GM08714 (cell line): ENCODE measurements around the gene NUP133.
"Not testable (repeated sequence)": the region's sequence is repeated elsewhere in the genome, so short reads cannot be mapped to it uniquely, and the experiment has no call there.

Source experiments
- H3K4me3 ChIP-seq: fragments of 200-500 bp; sonication (Bioruptor generic); 2 replicates; pipeline ENCODE4 v1.5.1; 2014; ENCODE audit warnings: mild to moderate bottlenecking, low read length, inconsistent platforms
- ZNF274 ChIP-seq: IDR thresholded peaks from 2 replicates; pipeline ENCODE4 v1.6.1; 2012; ENCODE audit warnings: mild to moderate bottlenecking, low read depth, low read length

The NUP133 gene

DNA sequence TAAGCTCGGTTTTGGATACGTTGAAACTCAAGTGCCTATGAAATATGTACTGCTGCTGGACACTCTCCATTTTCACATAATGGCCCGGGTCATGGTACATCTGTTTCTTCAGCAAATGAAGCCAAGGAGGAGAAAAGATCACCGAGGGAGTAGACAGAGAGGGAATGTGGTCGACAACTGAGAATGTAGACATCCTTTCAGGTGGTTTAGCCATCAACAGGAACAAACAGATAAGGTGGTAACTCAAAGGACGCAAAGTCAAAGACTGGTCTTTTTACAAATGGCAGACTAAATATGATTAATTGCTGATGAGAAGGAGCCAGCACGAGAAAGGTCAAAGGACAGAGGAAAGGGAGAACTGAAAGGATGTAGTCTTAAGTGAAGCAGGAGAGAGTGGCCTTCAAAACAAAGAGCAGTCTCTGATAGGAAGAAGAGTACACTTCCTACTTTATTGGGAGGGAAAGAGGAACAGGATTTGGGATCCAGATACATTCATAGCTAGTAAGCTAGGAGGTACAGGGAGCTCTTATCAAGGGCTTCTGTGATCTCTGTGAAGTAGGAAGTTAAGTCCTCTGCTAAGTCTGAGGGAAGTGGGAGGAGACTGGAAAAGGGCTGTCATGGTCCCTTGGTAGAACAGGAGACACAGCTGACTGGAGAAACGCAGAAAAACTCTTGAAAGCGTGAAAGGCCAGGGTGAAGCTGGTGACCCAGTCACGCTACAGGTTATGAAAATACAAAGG is 28.3 kb downstream of the NUP133 start:
- H3K4me3 ChIP-seq = peak overlapping the region; percentile 53; the same call in 1 of the 2 replicates
- no peak for TF ChIP-seq ZNF274

DNA sequence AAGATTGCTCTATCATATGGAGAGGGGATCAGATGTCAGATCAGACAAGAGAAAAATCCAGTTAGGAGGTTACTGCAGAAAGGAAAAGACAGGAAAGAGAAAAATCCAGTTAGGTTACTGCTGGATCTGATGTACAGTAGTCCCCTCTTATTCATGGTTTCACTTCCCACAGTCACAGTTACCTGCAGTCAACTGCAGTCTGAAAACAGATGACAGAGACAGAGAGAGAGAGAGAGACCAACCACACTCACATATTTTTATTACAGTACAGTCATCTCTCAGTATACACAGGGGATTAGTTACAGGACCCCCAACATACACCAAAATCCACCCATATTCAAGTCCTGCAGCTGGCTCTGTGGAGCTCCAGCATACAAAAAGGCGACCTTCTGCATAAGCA is 29.3 kb downstream of the NUP133 start:
- TF ChIP-seq ZNF274 = no peak
- H3K4me3 ChIP-seq = no peak overlapping the region; the same call in 1 of the 2 replicates

DNA sequence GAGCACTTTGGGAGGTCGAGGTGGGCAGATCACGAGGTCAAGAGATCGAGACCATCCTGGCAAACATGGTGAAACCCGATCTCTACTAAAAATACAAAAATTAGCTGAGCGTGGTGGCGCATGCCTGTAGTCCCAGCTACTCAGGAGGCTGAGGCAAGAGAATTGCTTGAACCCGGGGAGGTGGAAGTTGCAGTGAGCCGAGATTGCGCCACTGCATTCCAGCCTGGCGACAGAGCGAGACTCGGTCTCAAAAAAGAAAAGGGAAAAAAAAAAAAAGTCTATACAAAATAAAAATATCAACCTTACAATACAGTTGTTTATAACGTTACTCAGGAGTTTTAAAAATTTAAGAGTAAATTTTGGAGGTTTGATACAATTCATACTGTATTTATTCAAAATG is 32.3 kb downstream of the NUP133 start:
- H3K4me3 ChIP-seq = not testable (repeated sequence)

DNA sequence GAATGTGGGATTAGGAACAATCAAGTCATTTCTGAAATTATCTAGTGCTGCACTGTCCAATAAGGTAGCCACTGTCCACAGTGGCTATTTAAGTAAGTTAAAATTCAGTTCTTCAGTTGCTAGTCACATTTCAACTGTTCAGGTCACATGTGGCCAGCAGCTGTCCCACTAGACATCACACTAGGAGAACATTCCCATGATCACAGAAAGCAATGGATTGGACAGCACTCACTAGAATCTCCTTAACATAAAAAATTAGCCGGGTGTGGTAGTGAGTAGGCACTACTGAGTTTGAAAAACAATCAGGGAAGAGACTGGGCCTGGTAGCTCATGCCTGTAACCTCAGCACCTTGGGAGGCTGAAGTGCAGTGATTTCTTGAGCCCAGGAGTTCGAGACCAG is 33.6 kb downstream of the NUP133 start:
- no peak overlapping the region for H3K4me3 ChIP-seq
- no peak for TF ChIP-seq ZNF274

DNA sequence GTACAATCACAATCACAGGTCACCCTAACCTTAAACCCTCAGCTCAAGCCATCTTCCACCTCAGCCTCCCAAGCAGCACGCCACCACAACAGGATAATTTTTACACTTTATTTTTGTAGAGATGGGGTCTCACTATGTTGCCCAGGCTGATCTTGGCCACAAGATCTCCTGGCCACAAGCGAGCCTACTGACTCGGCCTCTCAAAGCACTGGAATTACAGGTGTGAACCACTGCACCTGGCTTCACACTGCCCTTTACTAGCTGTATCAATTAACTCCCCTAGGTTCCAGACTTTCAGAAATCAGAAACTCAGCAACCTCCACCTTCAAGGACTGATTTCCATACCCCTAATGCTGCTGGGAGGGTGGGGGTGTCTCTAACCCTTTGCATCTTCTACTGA is 37.0 kb downstream of the NUP133 start:
- H3K4me3 ChIP-seq = no peak overlapping the region
- TF ChIP-seq ZNF274 = no peak

DNA sequence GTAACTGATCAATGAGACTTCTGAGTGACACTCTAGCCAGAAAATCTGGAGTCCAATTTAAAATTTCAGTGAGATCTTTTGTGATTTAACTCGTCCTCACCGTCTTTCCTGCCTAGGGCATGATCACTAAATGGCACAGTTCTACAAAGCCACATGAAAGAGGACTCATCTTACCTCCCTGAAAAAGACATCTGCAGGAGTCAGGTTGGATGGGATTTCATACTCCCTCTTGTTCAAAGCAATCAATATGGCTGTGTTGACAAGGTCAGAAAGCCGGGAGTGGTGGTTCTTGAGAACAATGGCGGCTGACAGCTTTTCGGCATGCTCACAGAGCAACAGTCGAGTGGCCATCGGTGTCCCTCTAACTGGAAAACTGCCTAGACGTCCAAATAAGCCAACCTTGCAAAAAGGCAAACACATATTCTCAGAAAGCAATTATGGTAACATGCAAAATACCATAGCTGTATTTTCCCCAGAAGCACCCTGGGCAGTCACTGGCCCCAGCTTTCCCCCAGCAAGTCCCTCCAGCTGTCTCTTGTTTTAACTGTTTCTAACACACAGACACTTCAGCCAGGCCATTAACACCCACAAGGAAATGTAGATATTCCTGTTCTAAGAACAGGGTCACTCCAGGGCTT is 37.6 kb downstream of the NUP133 start:
- no peak overlapping the region for H3K4me3 ChIP-seq
- TF ChIP-seq ZNF274 = no peak

DNA sequence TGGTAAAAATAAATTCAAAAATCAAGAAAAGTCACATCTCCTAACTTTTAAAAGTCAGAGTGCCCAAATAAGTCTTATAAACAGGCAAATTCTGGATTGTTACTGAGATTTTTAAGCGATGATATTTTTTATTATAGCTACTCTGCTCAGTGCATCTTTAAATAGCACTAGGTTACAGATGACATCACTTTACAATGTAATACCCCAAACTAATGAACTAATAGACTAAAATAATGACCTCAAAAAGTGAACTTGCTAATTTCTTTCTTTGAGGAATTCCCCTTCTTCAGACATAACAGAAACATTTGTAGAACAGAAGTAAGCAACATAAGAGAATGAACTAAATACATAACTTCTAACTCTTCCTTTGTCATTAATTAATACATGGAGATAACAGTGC is 41.3 kb downstream of the NUP133 start:
- TF ChIP-seq ZNF274 = no peak

DNA sequence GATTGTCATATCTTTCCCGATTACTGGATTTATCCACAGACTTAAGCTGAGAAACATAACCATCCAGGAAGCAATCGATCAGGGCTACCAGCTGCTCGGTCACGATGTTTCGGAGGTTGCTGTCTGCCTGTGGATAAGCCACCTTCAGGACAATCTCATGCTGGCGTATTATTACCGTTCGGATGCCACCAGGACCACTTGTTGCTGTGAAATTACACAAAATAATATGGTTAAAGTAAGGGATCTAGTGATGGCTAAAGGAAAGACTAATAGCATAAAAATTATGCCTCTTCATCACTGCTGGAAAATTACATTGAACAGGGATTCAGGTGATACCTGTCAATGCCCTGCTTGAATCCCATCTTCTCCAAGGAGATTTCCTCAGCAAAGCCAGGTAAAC is 43.5 kb downstream of the NUP133 start:
- H3K4me3 ChIP-seq = no peak overlapping the region
- TF ChIP-seq ZNF274 = no peak

More for the DNA sequence above, 41.3 kb downstream of the NUP133 start:
- H3K4me3 ChIP-seq = no peak overlapping the region

DNA sequence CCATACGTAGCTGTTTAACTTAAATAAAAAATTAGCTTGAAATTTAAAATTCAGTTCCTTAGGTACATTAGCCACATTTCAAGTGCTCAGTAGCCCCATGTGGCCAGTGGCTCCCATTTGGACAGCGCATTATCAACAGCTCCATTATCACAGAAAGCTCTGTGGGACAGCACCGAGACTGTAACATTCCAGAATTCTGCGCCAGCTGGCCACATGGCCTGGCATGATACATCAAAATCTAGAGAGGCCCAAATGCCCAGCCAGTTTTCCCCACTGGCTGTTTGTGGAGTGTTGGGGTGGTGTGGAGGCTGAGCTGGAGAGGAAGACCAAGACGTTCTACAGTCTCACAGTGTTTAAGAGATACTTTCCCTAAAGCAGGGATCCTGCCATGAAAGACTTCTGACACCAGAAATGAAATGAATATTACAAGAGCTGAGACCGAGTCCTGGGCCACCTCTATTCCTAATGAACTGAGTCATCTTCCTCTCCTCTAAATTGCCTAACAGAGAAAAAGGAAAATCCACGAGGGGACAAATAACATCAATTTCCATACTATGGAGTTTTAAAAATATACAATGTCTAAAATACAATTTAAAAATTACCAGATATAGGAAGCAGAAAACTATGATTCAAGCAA is 47.0 kb downstream of the NUP133 start:
- H3K4me3 ChIP-seq = no peak overlapping the region
- TF ChIP-seq ZNF274 = no peak

DNA sequence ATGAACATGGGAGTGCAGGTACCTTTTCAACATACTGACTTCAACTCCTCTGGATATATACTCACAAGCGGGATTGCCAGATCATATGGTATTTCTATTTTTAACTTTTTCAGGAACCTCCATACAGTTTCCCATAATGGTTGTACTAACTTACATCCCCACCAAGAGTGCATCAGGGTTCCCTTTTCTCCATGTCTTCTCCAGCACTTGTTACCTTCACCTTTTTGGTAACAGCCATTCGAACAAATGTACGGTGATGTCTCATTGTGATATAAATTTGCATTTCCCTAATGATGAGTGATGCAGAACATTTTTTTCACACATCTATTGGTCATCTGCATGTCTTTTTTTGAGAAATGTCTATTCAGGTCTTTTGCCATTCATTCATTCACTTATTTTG is 48.3 kb downstream of the NUP133 start:
- H3K4me3 ChIP-seq = no peak overlapping the region
- no peak for TF ChIP-seq ZNF274

DNA sequence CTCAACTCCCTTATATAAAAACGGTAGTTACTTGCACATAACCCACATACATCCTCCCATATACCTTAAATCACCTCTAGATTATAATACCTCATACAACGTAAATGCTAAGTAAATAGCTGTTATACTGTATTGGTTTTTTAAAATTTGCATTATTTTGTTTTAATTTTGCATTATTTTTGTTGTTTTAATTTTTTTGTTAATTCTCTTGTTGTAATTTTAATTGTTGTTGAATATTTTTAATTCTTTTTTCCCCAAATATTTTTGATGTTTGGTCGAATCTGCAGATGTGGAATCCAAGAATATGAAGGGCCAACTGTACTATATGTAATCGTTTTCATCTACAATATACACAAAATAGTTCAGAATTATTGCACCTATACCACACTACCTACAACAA is 50.7 kb downstream of the NUP133 start:
- no peak overlapping the region for H3K4me3 ChIP-seq
- TF ChIP-seq ZNF274 = no peak

DNA sequence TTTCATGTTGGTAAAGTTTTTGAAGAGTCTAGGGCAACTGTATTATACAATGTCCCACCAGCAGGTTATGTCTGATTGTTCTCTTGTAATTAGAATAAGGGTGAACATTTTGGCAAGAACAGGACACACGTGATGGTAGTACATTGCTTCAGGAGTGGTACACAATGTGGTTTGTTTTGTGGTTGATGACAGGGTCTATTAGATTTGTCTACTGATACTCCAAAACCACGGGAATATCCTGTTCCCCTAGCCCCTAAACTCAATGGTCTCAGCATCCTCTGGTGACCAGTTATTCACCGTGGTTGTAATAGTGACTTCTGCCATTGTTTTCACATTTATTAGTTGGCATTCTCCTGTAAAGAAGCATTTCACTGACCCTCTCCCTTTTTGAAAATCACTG is 52.1 kb downstream of the NUP133 start:
- H3K4me3 ChIP-seq = no peak overlapping the region
- no peak for TF ChIP-seq ZNF274

DNA sequence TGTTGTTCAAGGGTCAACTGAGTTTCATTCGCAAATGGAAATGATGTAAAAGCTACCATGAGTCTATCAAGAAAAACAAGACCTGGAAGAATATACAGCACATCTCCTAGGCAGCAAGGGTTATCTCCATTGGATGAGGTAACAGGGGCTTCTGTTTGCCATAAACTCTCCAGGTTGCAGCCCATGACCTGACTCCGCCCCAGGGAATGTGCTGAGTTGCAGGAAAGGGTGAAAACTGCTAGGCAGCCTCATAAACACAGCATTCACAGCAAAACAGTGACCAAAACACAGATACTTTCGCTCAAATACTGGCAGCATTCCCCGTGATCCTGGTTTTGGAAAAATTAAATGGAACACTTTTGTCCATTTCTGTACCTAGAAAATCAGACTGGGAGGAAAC is 54.1 kb downstream of the NUP133 start:
- H3K4me3 ChIP-seq = no peak overlapping the region
- no peak for TF ChIP-seq ZNF274

DNA sequence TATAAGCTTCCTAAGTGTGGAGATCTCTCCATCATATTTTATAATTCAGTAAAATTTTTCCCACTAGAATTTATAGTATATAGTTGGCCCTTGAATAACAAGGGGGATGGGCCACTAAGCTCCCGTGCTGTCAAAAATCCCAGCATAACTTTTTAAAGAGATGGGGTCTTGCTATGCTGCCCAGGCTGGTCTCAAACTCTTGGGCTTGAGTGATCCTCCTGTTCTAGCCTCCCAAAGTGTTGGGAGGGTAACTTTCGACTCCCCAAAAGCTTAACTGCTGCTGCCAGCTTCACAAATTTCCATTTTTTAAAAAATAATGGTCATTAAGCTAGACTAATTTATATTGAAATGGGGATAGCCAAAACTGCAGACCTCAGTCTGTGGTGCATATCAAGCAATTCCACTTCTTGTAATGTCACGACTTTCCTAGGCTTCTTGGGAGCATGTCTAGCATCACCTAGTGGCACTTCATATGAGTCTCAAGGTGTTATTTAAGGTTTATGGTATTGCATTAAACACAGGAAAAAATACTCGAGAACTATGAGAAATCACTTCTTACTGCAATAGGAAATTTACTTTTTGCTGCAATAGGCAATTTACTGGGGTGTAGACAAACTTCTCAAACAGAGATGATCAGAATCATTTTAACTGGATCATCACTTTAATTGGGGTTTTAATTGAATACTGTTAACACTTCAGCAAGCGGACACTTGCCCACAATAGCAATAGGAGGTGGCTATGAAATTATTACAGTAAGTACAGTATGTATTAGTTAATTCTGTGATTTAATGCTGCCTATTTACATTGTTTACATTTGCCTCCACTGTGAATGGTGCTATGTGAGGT is 55.0 kb downstream of the NUP133 start:
- TF ChIP-seq ZNF274 = no peak

DNA sequence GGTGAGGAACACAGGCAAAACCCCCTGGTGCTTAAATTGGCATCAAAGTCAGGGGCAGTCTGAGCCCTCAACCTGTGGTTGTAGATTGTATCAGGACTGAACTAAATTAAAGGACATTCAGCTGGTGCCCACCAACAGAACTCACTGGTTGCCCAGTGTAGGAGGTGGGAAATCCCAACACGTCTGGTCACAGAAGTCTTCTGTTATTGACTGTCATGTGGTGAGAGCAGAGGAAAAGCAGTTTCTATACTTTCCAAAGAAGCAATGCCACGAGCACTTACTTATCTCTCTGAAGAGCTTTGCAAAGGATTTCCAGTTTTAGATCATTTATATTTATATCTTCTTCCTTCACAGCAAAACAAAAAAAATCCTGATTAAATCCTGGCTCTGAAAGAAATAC is 59.3 kb downstream of the NUP133 start:
- TF ChIP-seq ZNF274 = no peak
- no peak overlapping the region for H3K4me3 ChIP-seq

More for the DNA sequence above, 55.0 kb downstream of the NUP133 start:
- no peak overlapping the region for H3K4me3 ChIP-seq
